Measurements from ENCODE around the gene SNX5.

The SNX5 gene

GRCh38 chr20:17936761-17937732, 31.5 kb downstream of the SNX5 start:
- no peak overlapping the region for H3K4me3 ChIP-seq (ENCODE audit: low read depth, low read length)
- H3K9ac ChIP-seq (ENCODE audit: low read depth, low read length) = no peak overlapping the region
- H3K4me1 ChIP-seq (ENCODE audit: control insufficient read depth, insufficient read depth, low read length) = peaks cover 49% of the 10 kb centered on the region
- no peaks in the 10 kb centered on the region for H3K27me3 ChIP-seq (ENCODE audit: control insufficient read depth, insufficient read depth, low read length)
- H3K36me3 ChIP-seq (ENCODE audit: control insufficient read depth, insufficient read depth, low read length) = peaks cover 15% of the 10 kb centered on the region
- H3K9me3 ChIP-seq (ENCODE audit: control insufficient read depth, insufficient read depth, low read length) = no peaks in the 10 kb centered on the region
- H3K27ac ChIP-seq (ENCODE audit: low read depth, low read length) = peak overlapping the region; percentile 46

GRCh38 chr20:17936286-17936760, 32.3 kb downstream of the SNX5 start:
- H3K27ac ChIP-seq (ENCODE audit: low read depth, low read length) = peak overlapping the region; percentile 46
- no peak overlapping the region for H3K4me3 ChIP-seq (ENCODE audit: low read depth, low read length)
- H3K9me3 ChIP-seq (ENCODE audit: control insufficient read depth, insufficient read depth, low read length) = no peaks in the 10 kb centered on the region; the same call in 1 of the 2 replicates
- no peak overlapping the region for H3K9ac ChIP-seq (ENCODE audit: low read depth, low read length)
- peaks cover 49% of the 10 kb centered on the region for H3K4me1 ChIP-seq (ENCODE audit: control insufficient read depth, insufficient read depth, low read length)
- peaks cover 8% of the 10 kb centered on the region for H3K36me3 ChIP-seq (ENCODE audit: control insufficient read depth, insufficient read depth, low read length)
- H3K27me3 ChIP-seq (ENCODE audit: control insufficient read depth, insufficient read depth, low read length) = no peaks in the 10 kb centered on the region

- H3K36me3 ChIP-seq (ENCODE audit: control insufficient read depth, insufficient read depth, low read length) = peaks cover 2% of the 10 kb centered on the region
- no peak overlapping the region for H3K4me3 ChIP-seq (ENCODE audit: low read depth, low read length)
- no peaks in the 10 kb centered on the region for H3K27me3 ChIP-seq (ENCODE audit: control insufficient read depth, insufficient read depth, low read length)
- no peaks in the 10 kb centered on the region; the same call in 1 of the 2 replicates for H3K9me3 ChIP-seq (ENCODE audit: control insufficient read depth, insufficient read depth, low read length)
- H3K4me1 ChIP-seq (ENCODE audit: control insufficient read depth, insufficient read depth, low read length) = peaks cover 43% of the 10 kb centered on the region
- H3K27ac ChIP-seq (ENCODE audit: low read depth, low read length) = no peak overlapping the region
- no peak overlapping the region for H3K9ac ChIP-seq (ENCODE audit: low read depth, low read length)
These were observed 32.8 kb downstream of the SNX5 start for GRCh38 chr20:17935761-17936160.

- H3K27me3 ChIP-seq (ENCODE audit: control insufficient read depth, insufficient read depth, low read length) = no peaks in the 10 kb centered on the region
- no peak overlapping the region for H3K9ac ChIP-seq (ENCODE audit: low read depth, low read length)
- peaks cover 38% of the 10 kb centered on the region for H3K4me1 ChIP-seq (ENCODE audit: control insufficient read depth, insufficient read depth, low read length)
- H3K9me3 ChIP-seq (ENCODE audit: control insufficient read depth, insufficient read depth, low read length) = no peaks in the 10 kb centered on the region; the same call in 1 of the 2 replicates
- H3K36me3 ChIP-seq (ENCODE audit: control insufficient read depth, insufficient read depth, low read length) = no peaks in the 10 kb centered on the region
- no peak overlapping the region for H3K27ac ChIP-seq (ENCODE audit: low read depth, low read length)
- no peak overlapping the region for H3K4me3 ChIP-seq (ENCODE audit: low read depth, low read length)
These were observed 33.4 kb downstream of the SNX5 start for GRCh38 chr20:17935186-17935585.

- H3K9ac ChIP-seq (ENCODE audit: low read depth, low read length) = no peak overlapping the region
- H3K4me1 ChIP-seq (ENCODE audit: control insufficient read depth, insufficient read depth, low read length) = peaks cover 29% of the 10 kb centered on the region
- H3K36me3 ChIP-seq (ENCODE audit: control insufficient read depth, insufficient read depth, low read length) = no peaks in the 10 kb centered on the region
- H3K27ac ChIP-seq (ENCODE audit: low read depth, low read length) = peak overlapping the region; percentile 8
- no peaks in the 10 kb centered on the region for H3K27me3 ChIP-seq (ENCODE audit: control insufficient read depth, insufficient read depth, low read length)
- no peak overlapping the region for H3K4me3 ChIP-seq (ENCODE audit: low read depth, low read length)
- H3K9me3 ChIP-seq (ENCODE audit: control insufficient read depth, insufficient read depth, low read length) = no peaks in the 10 kb centered on the region; the same call in 1 of the 2 replicates
These were observed 34.3 kb downstream of the SNX5 start for GRCh38 chr20:17934141-17934862.

- Histone ChIP-seq H3K9ac (ENCODE audit: low read depth, low read length) (no peak overlapping the region), H3K27ac (ENCODE audit: low read depth, low read length) (no peak overlapping the region), H3K36me3 (ENCODE audit: control insufficient read depth, insufficient read depth, low read length) (no peaks in the 10 kb centered on the region), H3K27me3 (ENCODE audit: control insufficient read depth, insufficient read depth, low read length) (no peaks in the 10 kb centered on the region), H3K4me1 (ENCODE audit: control insufficient read depth, insufficient read depth, low read length) (peaks cover 27% of the 10 kb centered on the region), H3K9me3 (ENCODE audit: control insufficient read depth, insufficient read depth, low read length) (no peaks in the 10 kb centered on the region; the same call in 1 of the 2 replicates), H3K4me3 (ENCODE audit: low read depth, low read length) (no peak overlapping the region)
These were observed 34.9 kb downstream of the SNX5 start for GRCh38 chr20:17933711-17934110.

GRCh38 chr20:17933121-17933520, 35.5 kb downstream of the SNX5 start:
- Histone ChIP-seq H3K9ac (ENCODE audit: low read depth, low read length) (no peak overlapping the region), H3K4me1 (ENCODE audit: control insufficient read depth, insufficient read depth, low read length) (peaks cover 22% of the 10 kb centered on the region), H3K9me3 (ENCODE audit: control insufficient read depth, insufficient read depth, low read length) (no peaks in the 10 kb centered on the region; the same call in 1 of the 2 replicates)

GRCh38 chr20:17932396-17932795, 36.2 kb downstream of the SNX5 start:
- no peak overlapping the region for H3K9ac ChIP-seq (ENCODE audit: low read depth, low read length)

More at GRCh38 chr20:17933121-17933520, 35.5 kb downstream of the SNX5 start:
- Histone ChIP-seq H3K36me3 (ENCODE audit: control insufficient read depth, insufficient read depth, low read length) (no peaks in the 10 kb centered on the region), H3K27me3 (ENCODE audit: control insufficient read depth, insufficient read depth, low read length) (no peaks in the 10 kb centered on the region), H3K4me3 (ENCODE audit: low read depth, low read length) (no peak overlapping the region), H3K27ac (ENCODE audit: low read depth, low read length) (no peak overlapping the region)

GRCh38 chr20:17931513-17931912, 37.1 kb downstream of the SNX5 start:
- Histone ChIP-seq H3K36me3 (ENCODE audit: control insufficient read depth, insufficient read depth, low read length) (no peaks in the 10 kb centered on the region), H3K27ac (ENCODE audit: low read depth, low read length) (no peak overlapping the region), H3K27me3 (ENCODE audit: control insufficient read depth, insufficient read depth, low read length) (no peaks in the 10 kb centered on the region), H3K4me3 (ENCODE audit: low read depth, low read length) (no peak overlapping the region), H3K9ac (ENCODE audit: low read depth, low read length) (no peak overlapping the region), H3K9me3 (ENCODE audit: control insufficient read depth, insufficient read depth, low read length) (no peaks in the 10 kb centered on the region; the same call in 1 of the 2 replicates), H3K4me1 (ENCODE audit: control insufficient read depth, insufficient read depth, low read length) (peaks cover 12% of the 10 kb centered on the region)

More at GRCh38 chr20:17932396-17932795, 36.2 kb downstream of the SNX5 start:
- Histone ChIP-seq H3K4me1 (ENCODE audit: control insufficient read depth, insufficient read depth, low read length) (peaks cover 20% of the 10 kb centered on the region), H3K9me3 (ENCODE audit: control insufficient read depth, insufficient read depth, low read length) (no peaks in the 10 kb centered on the region; the same call in 1 of the 2 replicates), H3K4me3 (ENCODE audit: low read depth, low read length) (no peak overlapping the region), H3K27ac (ENCODE audit: low read depth, low read length) (no peak overlapping the region), H3K27me3 (ENCODE audit: control insufficient read depth, insufficient read depth, low read length) (no peaks in the 10 kb centered on the region), H3K36me3 (ENCODE audit: control insufficient read depth, insufficient read depth, low read length) (no peaks in the 10 kb centered on the region)

- no peaks in the 10 kb centered on the region; the same call in 1 of the 2 replicates for H3K9me3 ChIP-seq (ENCODE audit: control insufficient read depth, insufficient read depth, low read length)
- no peak overlapping the region for H3K9ac ChIP-seq (ENCODE audit: low read depth, low read length)
- no peaks in the 10 kb centered on the region for H3K27me3 ChIP-seq (ENCODE audit: control insufficient read depth, insufficient read depth, low read length)
- no peak overlapping the region for H3K4me3 ChIP-seq (ENCODE audit: low read depth, low read length)
- H3K4me1 ChIP-seq (ENCODE audit: control insufficient read depth, insufficient read depth, low read length) = no peaks in the 10 kb centered on the region; the same call in 1 of the 2 replicates
- no peaks in the 10 kb centered on the region for H3K36me3 ChIP-seq (ENCODE audit: control insufficient read depth, insufficient read depth, low read length)
- H3K27ac ChIP-seq (ENCODE audit: low read depth, low read length) = no peak overlapping the region
These were observed 39.8 kb downstream of the SNX5 start for GRCh38 chr20:17928633-17929311.
